ENCODE measurements around the gene ADAMTS2. TPM values are rescaled to one million over a fixed set of nuclear protein-coding genes. Genes with fewer than 3 reads are reported as not detected.

The ADAMTS2 gene
- total RNA-seq, 1 donor from 2014 or later: 18.8 TPM

- Mint-ChIP-seq H3K27ac (ENCODE audit: unreplicated experiment) (no peak overlapping the region), H3K27me3 (ENCODE audit: low read depth, unreplicated experiment) (peaks cover 8% of the 10 kb centered on the region), H3K36me3 (ENCODE audit: low read depth, unreplicated experiment) (peaks cover 13% of the 10 kb centered on the region), H3K4me3 (ENCODE audit: unreplicated experiment) (no peak overlapping the region), H3K4me1 (ENCODE audit: low read depth, unreplicated experiment) (peaks cover 11% of the 10 kb centered on the region), H3K9me3 (ENCODE audit: unreplicated experiment) (peaks cover 16% of the 10 kb centered on the region)
- Histone ChIP-seq H3K36me3 (ENCODE audit: insufficient read depth, low read length) (no peaks in the 10 kb centered on the region), H3K9me3 (ENCODE audit: insufficient read depth, low read depth, low read length) (peaks cover 2% of the 10 kb centered on the region), H4K20me1 (ENCODE audit: insufficient read depth, low read length) (no peaks in the 10 kb centered on the region), H3K9ac (ENCODE audit: low read length) (no peak overlapping the region), H3K4me1 (ENCODE audit: insufficient read depth, low read length) (no peaks in the 10 kb centered on the region), H3K4me2 (ENCODE audit: low read length) (no peak overlapping the region), H2AFZ (ENCODE audit: low read depth, low read length) (no peak overlapping the region), H3K27me3 (ENCODE audit: insufficient read depth, low read length) (no peaks in the 10 kb centered on the region), H3K4me3 (ENCODE audit: insufficient read depth, low read depth, low read length) (no peak overlapping the region), H3K27ac (ENCODE audit: low read depth, low read length) (no peak overlapping the region), H3K79me2 (ENCODE audit: insufficient read depth, low read length) (no peaks in the 10 kb centered on the region)
- TF ChIP-seq EZH2 (IDR thresholded peaks at IDR 0.05; ENCODE audit: insufficient read depth, low read length): no peak
- TF ChIP-seq CTCF (IDR thresholded peaks at IDR 0.05; ENCODE audit: insufficient read depth, low read depth, low read length): no peak
- FAIRE-seq (no peak), DNase-seq (ENCODE audit: low read depth) (no peak)
These were observed 104.1 kb downstream of the ADAMTS2 start for GRCh38 chr5:179241175-179241574.

- Histone ChIP-seq H4K20me1 (ENCODE audit: insufficient read depth, low read length) (no peaks in the 10 kb centered on the region), H3K4me1 (ENCODE audit: insufficient read depth, low read length) (no peaks in the 10 kb centered on the region), H3K9me3 (ENCODE audit: insufficient read depth, low read depth, low read length) (peaks cover 2% of the 10 kb centered on the region), H3K27ac (ENCODE audit: low read depth, low read length) (no peak overlapping the region), H2AFZ (ENCODE audit: low read depth, low read length) (no peak overlapping the region), H3K9ac (ENCODE audit: low read length) (no peak overlapping the region), H3K36me3 (ENCODE audit: insufficient read depth, low read length) (no peaks in the 10 kb centered on the region), H3K27me3 (ENCODE audit: insufficient read depth, low read length) (no peaks in the 10 kb centered on the region), H3K79me2 (ENCODE audit: insufficient read depth, low read length) (no peaks in the 10 kb centered on the region), H3K4me2 (ENCODE audit: low read length) (no peak overlapping the region), H3K4me3 (ENCODE audit: insufficient read depth, low read depth, low read length) (no peak overlapping the region)
- peaks cover 16% of the 10 kb centered on the region for H3K9me3 Mint-ChIP-seq (ENCODE audit: unreplicated experiment)
- no peak for FAIRE-seq
- H3K27ac Mint-ChIP-seq (ENCODE audit: unreplicated experiment): no peak overlapping the region
- H3K4me3 Mint-ChIP-seq (ENCODE audit: unreplicated experiment): no peak overlapping the region
- H3K27me3 Mint-ChIP-seq (ENCODE audit: low read depth, unreplicated experiment): peaks cover 8% of the 10 kb centered on the region
- H3K36me3 Mint-ChIP-seq (ENCODE audit: low read depth, unreplicated experiment): peaks cover 15% of the 10 kb centered on the region
- H3K4me1 Mint-ChIP-seq (ENCODE audit: low read depth, unreplicated experiment): peaks cover 11% of the 10 kb centered on the region
- DNase-seq (ENCODE audit: low read depth): no peak
- TF ChIP-seq EZH2 (IDR thresholded peaks at IDR 0.05; ENCODE audit: insufficient read depth, low read length) (no peak), CTCF (IDR thresholded peaks at IDR 0.05; ENCODE audit: insufficient read depth, low read depth, low read length) (no peak)
These were observed 104.7 kb downstream of the ADAMTS2 start for GRCh38 chr5:179240561-179240960.

GRCh38 chr5:179239256-179240135 lies 105.8 kb downstream of the ADAMTS2 start:
- DNase-seq (ENCODE audit: low read depth) (no peak), FAIRE-seq (no peak)

More at GRCh38 chr5:179239256-179240135, 105.8 kb downstream of the ADAMTS2 start:
- Histone ChIP-seq H3K9ac (ENCODE audit: low read length) (no peak overlapping the region), H4K20me1 (ENCODE audit: insufficient read depth, low read length) (no peaks in the 10 kb centered on the region), H3K27me3 (ENCODE audit: insufficient read depth, low read length) (no peaks in the 10 kb centered on the region), H3K4me3 (ENCODE audit: insufficient read depth, low read depth, low read length) (no peak overlapping the region), H3K79me2 (ENCODE audit: insufficient read depth, low read length) (no peaks in the 10 kb centered on the region), H3K4me1 (ENCODE audit: insufficient read depth, low read length) (no peaks in the 10 kb centered on the region), H3K9me3 (ENCODE audit: insufficient read depth, low read depth, low read length) (peaks cover 2% of the 10 kb centered on the region), H3K4me2 (ENCODE audit: low read length) (no peak overlapping the region), H3K36me3 (ENCODE audit: insufficient read depth, low read length) (no peaks in the 10 kb centered on the region), H3K27ac (ENCODE audit: low read depth, low read length) (no peak overlapping the region), H2AFZ (ENCODE audit: low read depth, low read length) (no peak overlapping the region)
- TF ChIP-seq EZH2 (IDR thresholded peaks at IDR 0.05; ENCODE audit: insufficient read depth, low read length) (no peak), CTCF (IDR thresholded peaks at IDR 0.05; ENCODE audit: insufficient read depth, low read depth, low read length) (no peak)
- Mint-ChIP-seq H3K4me3 (ENCODE audit: unreplicated experiment) (no peak overlapping the region), H3K27ac (ENCODE audit: unreplicated experiment) (no peak overlapping the region), H3K36me3 (ENCODE audit: low read depth, unreplicated experiment) (peaks cover 15% of the 10 kb centered on the region), H3K27me3 (ENCODE audit: low read depth, unreplicated experiment) (peaks cover 12% of the 10 kb centered on the region), H3K4me1 (ENCODE audit: low read depth, unreplicated experiment) (peaks cover 11% of the 10 kb centered on the region), H3K9me3 (ENCODE audit: unreplicated experiment) (peaks cover 19% of the 10 kb centered on the region)

Data from astrocyte (in vitro differentiated cells and primary cell).